ENCODE data around the gene PHETA1. TPM values are rescaled to one million over a fixed set of nuclear protein-coding genes. Genes with fewer than 3 reads are reported as not detected.
"Not testable (repeated sequence)": the region's sequence is repeated elsewhere in the genome, so short reads cannot be mapped to it uniquely, and the experiment has no call there.

PHETA1 gene
- total RNA-seq, 1 donor from 2014 or later: 37.4 TPM

DNA sequence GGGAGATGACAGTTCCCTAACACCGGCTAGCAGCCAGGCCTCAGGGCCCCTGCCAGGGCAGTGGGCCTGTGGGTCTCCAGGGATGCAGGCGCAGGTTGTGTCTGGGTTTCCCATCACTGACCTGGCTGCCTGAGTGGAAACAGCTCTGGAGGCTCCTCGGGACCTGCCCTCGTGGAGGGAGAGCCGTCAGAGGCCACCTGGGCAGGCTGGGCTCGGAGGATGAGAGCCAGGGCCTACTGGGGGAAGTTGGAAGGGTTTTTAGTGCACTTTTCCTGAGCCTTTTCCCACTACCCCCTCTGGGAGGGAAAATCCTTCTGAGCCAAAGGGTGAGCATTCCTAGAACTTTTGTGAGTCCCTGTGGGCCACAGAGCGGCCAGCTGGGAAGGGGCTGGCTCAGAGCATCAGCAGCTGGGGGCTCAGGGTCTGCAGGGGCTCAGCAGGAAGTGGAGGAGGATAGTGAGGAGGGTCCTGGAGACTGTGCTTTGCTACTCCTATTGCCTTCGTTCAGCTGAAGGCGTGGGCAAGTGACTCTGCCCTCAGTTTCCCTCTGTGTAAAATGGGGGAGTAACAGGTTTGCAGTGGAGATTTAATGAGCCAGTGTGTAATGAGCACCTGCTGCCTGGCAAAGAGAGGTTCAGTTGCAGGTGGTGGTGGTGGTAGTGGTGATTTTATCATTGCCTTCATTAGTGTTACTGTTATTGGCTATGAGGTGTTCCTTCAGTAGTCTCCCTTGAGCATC is 38.7 kb upstream of the PHETA1 start:
- ATAC-seq (no peak), DNase-seq (ENCODE audit: missing footprints) (no peak)
- intact Hi-C loops (cut with DNase I): loop anchor here (5.0 kb wide), 1 partner anchor 40 kb away; the partner anchor contains the start of gene PHETA1

DNA sequence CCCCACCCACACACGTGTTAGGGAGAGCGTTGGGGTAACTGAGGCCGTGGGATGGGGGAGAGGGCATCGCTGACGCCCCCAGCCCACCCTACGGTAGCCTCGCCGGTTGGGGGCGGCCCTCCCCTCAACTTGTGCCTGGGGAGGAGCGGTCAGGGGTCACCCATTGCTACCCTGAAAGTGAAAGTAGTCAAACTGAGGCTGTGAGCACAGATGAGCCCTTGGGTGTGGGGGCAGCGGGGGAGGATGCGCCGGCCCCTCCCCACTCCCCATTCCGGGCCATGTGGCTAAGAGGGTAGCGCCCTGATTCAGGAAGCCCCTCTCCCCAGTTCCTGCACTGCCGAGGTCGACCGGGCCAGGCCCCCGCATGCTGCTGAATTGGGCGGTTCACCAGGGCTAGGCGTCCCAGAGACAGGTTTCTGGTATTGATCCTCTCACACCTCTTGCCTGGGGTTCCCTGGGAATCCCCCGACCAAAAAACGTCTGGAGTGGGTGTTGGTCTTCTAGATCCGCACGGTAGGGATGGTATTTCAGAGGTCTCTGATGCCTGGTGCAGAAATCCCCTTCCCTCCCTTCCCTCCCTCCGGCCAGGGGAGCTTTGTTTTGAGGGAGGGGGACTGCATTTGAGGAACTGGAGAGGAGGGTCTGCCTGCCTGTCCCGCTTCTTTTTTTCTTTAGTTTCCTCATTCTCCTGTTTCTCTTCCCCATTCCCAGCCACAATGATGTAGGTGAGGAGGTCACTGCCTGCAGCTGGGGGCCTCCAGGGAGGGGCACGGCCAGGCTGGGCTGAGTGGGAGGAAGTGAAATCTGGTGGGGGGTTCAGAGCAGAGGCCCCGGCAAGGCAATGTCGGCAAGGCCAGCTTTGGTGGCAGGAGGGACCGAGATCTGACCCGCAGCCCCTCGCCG is 37.8 kb upstream of the PHETA1 start:
- intact Hi-C loops (cut with DNase I): loop anchor here (5.0 kb wide), 1 partner anchor 39 kb away; the partner anchor contains the start of gene PHETA1
- DNase-seq (ENCODE audit: missing footprints) (no peak), ATAC-seq (no peak)

DNA sequence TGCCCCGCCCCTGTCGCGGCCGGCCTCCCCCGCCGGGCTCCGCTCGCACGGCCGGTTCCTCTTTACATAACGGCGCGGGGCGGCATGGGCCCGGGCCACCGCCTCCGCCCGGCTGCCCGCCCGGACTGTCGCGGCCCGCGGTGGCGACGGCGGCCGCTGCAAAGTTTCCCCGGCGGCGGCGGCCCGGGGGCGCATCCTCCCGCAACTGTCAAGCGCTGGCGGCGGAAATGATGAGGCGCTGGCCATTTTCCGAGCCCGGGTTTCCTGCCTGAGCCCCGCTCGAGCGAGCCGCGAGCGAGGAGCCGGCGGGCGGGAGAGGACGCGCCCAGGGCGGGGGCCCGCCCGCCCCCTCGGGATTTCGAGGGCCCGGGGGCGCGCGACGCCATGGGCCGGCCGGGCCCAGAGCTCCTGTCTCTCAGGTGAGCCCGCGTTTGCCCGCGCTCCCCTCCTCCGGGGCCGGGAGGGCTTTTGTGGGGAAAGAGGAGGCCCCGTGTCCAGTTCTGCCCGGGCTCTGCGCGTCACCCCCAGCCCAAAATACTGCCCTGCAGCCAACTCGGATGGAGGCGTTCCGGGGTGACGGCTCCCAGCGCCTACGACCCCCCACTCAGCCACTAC is 37.1 kb upstream of the PHETA1 start, which contains the start of gene SH2B3:
TSS of gene SH2B3 (plus strand) at position 65 of the 615 bp plus-strand sequence. CDS start 12,223 bp downstream, outside the sequence.
- DNase-seq (ENCODE audit: missing footprints) (peak; percentile 95), ATAC-seq (no peak)
- intact Hi-C loops (cut with DNase I): loop anchor here (5.0 kb wide), 1 partner anchor 39 kb away; the partner anchor contains the start of gene PHETA1

DNA sequence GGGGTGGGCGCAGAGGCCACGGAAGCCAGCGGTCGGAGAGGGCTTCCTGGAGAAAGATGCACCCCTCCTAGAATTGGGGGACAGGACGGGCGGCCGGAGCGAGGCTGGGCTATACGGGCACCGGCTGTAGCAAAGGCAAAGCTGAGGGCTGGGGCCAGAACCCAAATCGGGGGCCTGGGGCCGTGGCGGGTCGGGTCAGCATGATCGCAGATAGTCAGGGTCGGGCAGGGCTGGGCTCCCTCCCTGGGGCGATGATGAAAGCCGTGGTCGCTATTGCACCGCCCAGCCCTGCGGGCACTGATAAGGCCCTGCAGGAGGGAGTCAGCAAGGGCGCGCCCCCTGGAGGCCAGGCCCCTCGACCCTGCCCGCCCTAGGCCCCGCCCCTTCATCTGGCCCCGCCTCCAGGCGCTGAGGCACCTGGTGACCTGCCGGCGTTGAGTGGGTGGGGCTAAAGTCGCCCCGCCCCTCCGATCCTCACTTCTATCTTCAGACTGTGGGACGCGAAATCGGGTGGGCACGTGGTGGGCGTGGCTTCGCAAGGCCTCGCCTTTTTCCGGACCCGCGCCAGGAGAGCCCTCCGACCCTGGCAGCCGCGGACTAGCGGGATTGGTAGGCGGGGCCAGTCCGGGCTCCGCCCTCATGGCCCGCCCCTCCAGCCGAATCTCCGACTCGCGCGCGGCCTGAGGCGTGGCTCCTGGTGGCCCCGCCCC is 36.4 kb upstream of the PHETA1 start:
- DNase-seq (ENCODE audit: missing footprints): peak; percentile 97
- intact Hi-C loops (cut with DNase I): loop anchor here (5.0 kb wide), 1 partner anchor 38 kb away; the partner anchor contains the start of gene PHETA1
- peak; percentile 89 for ATAC-seq

DNA sequence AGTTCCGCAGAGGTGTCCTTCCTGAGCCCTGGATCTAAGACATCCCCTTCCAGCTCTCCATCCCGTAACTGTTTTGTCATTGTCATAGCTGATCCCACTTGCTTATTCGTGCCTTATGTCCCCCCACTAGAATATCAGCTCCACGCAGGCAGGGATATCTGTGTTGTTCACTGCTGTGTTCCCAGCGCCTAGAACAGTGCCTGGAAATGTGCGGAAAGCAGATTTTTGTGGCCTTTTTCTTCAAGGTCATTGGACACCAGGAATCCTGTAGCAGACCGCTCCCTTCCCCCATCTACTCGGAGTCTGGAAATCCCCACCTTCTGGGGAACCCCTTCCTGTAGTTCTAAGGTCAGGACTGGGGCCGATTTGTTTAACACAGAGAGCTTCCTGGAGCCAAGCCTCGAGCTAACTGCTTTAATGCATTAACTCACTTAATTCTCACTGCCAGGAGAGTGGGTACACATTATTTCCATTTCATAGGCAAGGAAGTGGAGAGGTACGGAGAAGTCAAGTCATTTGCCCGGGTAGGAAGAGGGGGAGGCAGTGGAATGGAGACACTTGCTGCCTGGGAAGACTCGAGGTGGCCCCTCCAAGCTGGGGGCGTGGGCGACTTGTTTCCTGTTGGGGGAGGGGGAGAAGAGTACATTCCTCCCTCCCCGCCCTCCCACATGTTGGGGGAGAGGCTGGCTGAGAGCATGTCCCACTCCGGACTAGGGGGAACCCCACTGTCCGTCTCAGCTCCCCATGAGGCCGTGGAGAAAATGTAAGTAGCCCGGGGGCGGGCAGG is 35.7 kb upstream of the PHETA1 start:
- DNase-seq (ENCODE audit: missing footprints): no peak
- ATAC-seq: no peak
- intact Hi-C loops (cut with DNase I): loop anchor here (5.0 kb wide), 1 partner anchor 37 kb away; the partner anchor contains the start of gene PHETA1

DNA sequence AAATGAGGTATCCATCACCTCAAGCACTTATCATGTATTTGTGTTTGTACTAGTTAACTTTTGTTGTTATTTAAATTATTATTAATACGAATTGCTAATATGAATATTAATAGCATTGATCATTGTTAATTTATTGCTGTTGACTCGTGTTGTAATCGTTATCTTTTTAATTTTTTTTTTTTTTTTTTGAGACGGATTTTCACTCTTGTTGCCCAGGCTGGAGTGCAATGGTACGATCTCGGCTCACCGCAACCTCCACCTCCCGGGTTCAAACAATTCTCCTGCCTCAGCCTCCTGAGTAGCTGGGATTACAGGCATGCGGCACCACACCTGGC is 33.6 kb upstream of the PHETA1 start:
- intact Hi-C loops (cut with DNase I); DNase-seq (ENCODE audit: missing footprints); ATAC-seq: not testable (repeated sequence)

DNA sequence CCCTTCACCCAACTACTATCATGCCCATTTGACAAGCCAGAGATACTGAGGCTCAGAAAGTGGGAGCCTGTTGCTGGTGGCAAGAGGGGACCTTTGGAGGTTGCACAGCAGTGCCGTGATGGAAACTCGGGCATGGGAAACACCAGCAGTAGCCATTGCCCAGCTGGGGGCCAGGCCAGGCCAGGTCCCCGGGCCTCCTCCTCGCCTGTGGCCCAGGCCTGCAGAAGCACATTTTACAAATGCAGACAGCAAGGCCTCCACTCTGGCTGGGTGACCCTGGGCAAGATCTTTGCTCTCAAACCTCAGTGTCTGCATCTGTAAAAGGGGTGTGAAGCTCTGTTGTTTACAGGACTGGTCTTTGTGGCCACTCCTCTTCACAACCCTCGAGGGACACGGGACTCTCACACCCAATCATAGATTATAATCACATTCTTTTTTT is 32.3 kb upstream of the PHETA1 start:
- DNase-seq (ENCODE audit: missing footprints) (no peak), ATAC-seq (no peak)
- intact Hi-C loops (cut with DNase I): no loop called here

DNA sequence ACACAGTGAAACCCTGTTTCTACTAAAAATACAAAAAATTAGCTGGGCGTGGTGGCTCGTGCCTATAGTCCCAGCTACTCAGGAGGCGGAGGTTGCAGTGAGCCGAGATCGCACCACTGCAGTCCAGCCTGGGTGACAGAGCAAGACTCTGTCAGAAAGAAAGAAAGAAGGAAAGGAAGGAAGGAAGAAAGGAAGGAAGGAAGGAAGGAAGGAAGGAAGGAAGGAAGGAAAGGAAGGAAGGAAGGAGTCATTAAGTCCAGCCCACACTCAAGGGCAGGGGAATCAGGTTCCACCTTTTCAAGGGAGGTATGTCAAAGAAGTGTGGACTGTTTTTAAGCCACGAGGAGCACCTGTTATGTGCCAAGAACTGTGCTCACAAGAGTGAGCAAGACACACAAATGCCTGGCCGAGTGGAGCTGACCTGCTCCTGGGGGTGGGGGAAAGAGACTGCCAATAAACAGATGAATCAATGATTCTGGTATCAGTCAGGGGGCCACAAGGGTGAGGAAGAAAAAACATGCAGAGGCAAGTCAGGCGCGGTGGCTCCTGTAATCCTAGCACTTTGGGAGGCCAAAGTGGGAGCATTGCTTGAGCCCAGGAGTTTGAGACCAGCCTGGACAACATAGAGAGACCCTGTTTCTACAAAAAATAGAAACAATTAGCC is 31.0 kb upstream of the PHETA1 start:
- not testable (repeated sequence) for ATAC-seq; DNase-seq (ENCODE audit: missing footprints)

DNA sequence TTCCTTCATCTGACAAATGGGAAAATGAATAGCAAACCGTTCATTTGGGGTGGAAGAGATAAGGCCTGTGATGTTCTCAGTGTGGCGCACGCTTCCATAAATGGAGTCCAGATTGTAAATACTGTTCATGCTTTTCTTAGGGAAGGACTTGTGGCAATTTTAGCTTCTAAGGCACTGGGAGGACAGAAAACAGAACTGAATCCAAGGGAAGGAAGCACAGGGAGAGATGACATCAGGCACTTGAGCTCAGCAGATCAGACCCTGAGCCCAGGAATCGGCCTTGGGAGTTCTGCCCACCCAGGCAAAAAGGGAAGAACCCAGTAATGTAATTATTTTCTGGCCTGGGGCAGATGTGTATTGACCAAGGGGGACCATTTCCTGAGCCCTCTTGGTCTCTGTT is 29.6 kb upstream of the PHETA1 start:
- no peak for ATAC-seq
- no peak for DNase-seq (ENCODE audit: missing footprints)
- intact Hi-C loops (cut with DNase I): loop anchor here (10.0 kb wide), 1 partner anchor 286 kb away; the partner anchor contains the start of genes ACAD10 and BRAP

More for the DNA sequence above, 31.0 kb upstream of the PHETA1 start:
- intact Hi-C loops (cut with DNase I): loop anchor here (10.0 kb wide), 1 partner anchor 285 kb away; the partner anchor contains the start of genes ACAD10 and BRAP

DNA sequence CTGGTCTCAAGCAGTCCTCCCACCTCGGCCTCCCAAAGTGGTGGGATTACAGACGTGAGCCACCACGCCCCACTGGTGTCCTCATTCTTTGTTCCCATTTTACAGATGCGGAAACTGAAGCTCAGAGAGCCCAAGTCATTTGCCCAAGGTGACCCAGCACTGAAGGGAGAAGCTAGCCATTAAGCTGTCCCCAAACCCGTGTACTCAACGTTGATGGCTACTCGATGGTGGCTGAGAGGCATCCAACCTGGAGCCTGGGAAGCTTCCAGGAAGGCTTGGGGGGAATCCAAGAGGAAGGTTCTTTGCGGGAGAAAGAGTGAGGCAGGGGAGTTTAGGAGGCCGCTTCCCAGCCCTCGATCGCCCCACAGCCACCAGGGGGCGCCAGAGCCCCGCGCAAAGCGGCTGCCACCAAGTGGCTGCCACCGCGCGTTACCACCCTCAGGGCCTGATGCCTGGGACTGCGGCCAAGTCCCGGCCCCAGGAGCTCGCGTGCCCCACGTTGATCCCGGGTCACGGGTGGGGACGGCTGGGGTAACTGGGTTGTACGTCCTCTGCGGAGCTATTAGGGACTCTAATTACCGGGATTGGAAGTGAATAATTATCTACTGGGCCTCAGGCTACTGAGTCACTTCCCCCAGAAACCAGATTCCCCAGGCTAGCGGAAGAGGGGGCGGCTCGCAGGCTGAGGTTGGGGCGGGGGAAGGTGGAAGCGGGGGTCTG is 28.0 kb upstream of the PHETA1 start:
- peak; percentile 94 for DNase-seq (ENCODE audit: missing footprints)
- intact Hi-C loops (cut with DNase I): loop anchor here (1.0 to 10.0 kb wide), 3 partner anchors 54 to 288 kb away; partner anchors contain the start of genes ACAD10 and BRAP
- ATAC-seq: peak; percentile 82

DNA sequence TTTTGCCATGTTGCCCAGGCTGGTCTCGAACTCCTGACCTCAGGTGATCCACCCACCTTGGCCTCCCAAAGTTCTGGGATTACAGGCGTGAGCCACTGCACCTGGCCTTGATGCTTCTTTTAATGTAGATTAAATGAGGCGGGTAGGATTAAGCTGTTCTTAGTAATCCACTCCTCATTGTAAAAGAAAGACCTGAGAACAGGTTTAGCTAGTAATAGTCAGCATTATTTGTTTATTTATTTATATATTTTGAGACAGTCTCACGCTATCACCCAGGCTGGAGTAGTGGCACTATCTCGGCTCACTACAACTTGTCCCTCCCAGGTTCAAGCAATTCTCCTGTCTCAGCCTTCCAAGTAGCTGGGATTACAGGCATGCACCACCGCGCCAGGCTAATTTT is 27.4 kb upstream of the PHETA1 start:
- intact Hi-C loops (cut with DNase I): loop anchor here (2.0 to 10.0 kb wide), 2 partner anchors 133 to 289 kb away; partner anchors contain the start of genes ACAD10 and BRAP
- ATAC-seq; DNase-seq (ENCODE audit: missing footprints): not testable (repeated sequence)

DNA sequence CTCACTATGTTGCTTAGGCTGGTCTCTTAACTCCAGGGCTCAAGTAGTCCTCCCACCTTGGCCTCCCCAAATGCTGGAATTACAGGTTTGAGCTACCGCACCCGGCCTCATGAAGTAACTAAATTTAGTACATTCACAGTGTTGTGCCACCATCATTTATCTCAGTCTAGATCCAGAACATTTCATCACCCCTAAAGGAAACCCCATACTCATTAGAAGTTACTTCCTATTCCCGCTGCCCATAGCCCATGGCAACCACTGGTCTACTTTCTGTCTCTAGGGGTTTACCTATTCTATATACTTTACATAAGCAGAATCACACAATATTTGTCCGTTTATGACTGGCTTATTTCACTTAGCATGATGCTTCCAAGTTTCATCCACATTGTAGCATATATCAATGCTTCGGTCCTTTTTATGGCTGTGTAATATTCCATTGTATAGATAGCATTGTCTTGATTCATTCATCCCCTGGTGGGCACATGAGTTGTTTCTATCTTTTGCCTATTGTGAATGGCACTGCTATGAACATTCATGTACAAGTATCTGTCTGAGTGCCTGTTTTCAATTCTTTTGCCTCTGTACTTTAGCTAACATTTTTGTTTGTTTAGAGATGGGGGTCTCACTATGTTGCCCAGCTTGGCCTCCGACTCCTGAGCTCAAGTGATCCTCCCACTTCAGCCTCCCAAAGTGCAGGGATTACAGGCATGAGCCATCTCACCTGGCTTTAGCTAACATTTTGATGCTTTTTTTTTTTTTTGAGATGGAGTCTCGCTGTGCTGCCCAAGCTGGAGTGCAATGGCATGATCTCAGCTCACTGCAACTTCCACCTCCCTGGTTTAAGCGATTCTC is 26.7 kb upstream of the PHETA1 start:
- DNase-seq (ENCODE audit: missing footprints): no peak
- intact Hi-C loops (cut with DNase I): loop anchor here (2.0 to 10.0 kb wide), 2 partner anchors 133 to 289 kb away; partner anchors contain the start of genes ACAD10 and BRAP
- ATAC-seq: no peak

DNA sequence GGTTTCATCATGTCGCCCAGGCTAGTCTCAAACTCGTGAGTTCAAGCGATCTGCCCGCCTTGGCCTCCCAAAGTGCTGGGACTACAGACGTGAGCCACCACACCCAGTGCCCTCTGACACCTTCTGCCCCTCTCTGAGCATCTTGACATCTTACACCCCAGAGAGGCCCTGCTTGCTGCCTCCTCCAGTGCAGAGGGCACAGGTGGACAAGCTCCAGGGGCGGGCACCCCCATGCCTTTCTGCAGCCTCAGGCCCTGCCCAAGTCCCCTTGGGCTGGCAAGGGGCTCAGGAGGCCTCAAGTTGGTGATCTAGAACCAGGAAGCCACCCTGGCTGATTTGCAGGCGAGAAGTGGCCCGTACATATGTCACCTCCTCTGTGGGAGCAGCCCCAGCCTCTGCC is 25.6 kb upstream of the PHETA1 start:
- ATAC-seq (no peak), DNase-seq (ENCODE audit: missing footprints) (no peak)
- intact Hi-C loops (cut with DNase I): loop anchor here (10.0 kb wide), 1 partner anchor 290 kb away; the partner anchor contains the start of genes ACAD10 and BRAP

DNA sequence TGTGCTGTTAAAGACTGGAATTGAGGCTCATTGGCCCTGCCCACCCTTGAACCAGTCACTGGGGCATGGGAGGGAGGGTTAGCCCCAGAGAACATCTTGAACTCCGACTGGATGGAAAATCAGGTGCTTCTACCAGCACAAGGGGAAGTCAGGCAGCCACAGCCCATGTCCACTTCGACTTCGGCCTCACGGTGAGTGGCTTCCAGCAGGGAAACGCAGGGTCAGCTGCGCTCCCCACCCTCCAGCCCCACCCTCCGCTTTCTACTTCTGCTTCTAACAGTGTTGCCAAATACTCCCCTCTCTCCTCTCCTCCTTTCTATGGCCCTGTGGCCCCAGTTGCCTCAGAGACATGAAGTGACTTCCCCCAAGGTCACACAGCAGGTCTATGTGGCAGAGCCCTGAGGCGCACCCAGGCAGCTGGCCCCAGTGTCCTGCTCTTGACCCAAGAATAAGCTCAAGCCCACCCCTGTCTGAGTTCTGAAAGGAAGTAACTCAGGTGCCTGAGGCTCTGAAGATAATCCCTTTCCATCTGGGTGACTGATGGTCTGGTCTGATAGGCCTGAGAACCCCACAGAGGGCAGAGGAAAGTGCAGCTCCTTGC is 24.9 kb upstream of the PHETA1 start:
- intact Hi-C loops (cut with DNase I): loop anchor here (10.0 kb wide), 1 partner anchor 291 kb away; the partner anchor contains the start of genes ACAD10 and BRAP
- DNase-seq (ENCODE audit: missing footprints) (peak; percentile 79), ATAC-seq (peak; percentile 55)

All from Right ventricle myocardium inferior (tissue), 1 donor.